Activated naive CD4-positive, alpha-beta T cell treated with anti-CD3 and anti-CD28 coated beads, Interleukin-2, amount 10 ng/mL, durations not matched to agents 7 days and 5 days (primary cell): ENCODE measurements around the gene PAOX.

ENCODE experiments used
- CTCF ChIA-PET: fragments of 350-600 bp; sonication (Branson Sonifier 250); formaldehyde crosslinking; loops from one replicate; lab custom pipeline; 2021; ENCODE audit warnings: antibody characterized with exemption; lab: Charles Lee
- DNase-seq: peaks from one replicate; pipeline ENCODE4 v3.0.0-alpha.2; 2020
- H3K27ac Mint-ChIP-seq: one replicate; pipeline ENCODE4 v1.8.0; 2021; ENCODE audit warnings: mild to moderate bottlenecking, moderate library complexity, mixed read lengths
- H3K27me3 Mint-ChIP-seq: one replicate; pipeline ENCODE4 v1.8.0; 2021; ENCODE audit warnings: mild to moderate bottlenecking, mixed read lengths
- H3K36me3 Mint-ChIP-seq: one replicate; pipeline ENCODE4 v1.8.0; 2021; ENCODE audit warnings: mixed read lengths
- H3K4me1 Mint-ChIP-seq: one replicate; pipeline ENCODE4 v1.8.0; 2021; ENCODE audit warnings: mixed read lengths
- H3K4me3 Mint-ChIP-seq: one replicate; pipeline ENCODE4 v1.8.0; 2021; ENCODE audit warnings: mild to moderate bottlenecking, moderate library complexity, mixed read lengths
- H3K9me3 Mint-ChIP-seq: one replicate; pipeline ENCODE4 v1.8.0; 2021; ENCODE audit warnings: mixed read lengths

The PAOX gene

GRCh38 chr10:133355266-133355665 is 23.8 kb upstream of the PAOX start:
- H3K27ac Mint-ChIP-seq, result no peak overlapping the region
- H3K36me3 Mint-ChIP-seq, result no peaks in the 10 kb centered on the region
- CTCF ChIA-PET, result no interaction called here
- H3K9me3 Mint-ChIP-seq, result no peaks in the 10 kb centered on the region
- DNase-seq, result no peak
- no peak overlapping the region for H3K4me3 Mint-ChIP-seq
- H3K4me1 Mint-ChIP-seq, result peaks cover 6% of the 10 kb centered on the region
- H3K27me3 Mint-ChIP-seq, result peaks cover 8% of the 10 kb centered on the region

GRCh38 chr10:133355991-133356390 is 23.1 kb upstream of the PAOX start:
- DNase-seq, result no peak
- H3K27ac Mint-ChIP-seq, result no peak overlapping the region
- peaks cover 6% of the 10 kb centered on the region for H3K4me1 Mint-ChIP-seq
- CTCF ChIA-PET, result interaction anchor here (1.3 kb wide), 1 partner anchor 27 kb away, joined by 3 read pairs; no protein-coding TSS in a partner anchor
- H3K27me3 Mint-ChIP-seq, result peaks cover 8% of the 10 kb centered on the region
- peak overlapping the region; percentile 63 for H3K4me3 Mint-ChIP-seq
- H3K36me3 Mint-ChIP-seq, result no peaks in the 10 kb centered on the region
- H3K9me3 Mint-ChIP-seq, result no peaks in the 10 kb centered on the region

GRCh38 chr10:133356549-133357284 is 22.3 kb upstream of the PAOX start:
- CTCF ChIA-PET, result interaction anchor here (1.3 kb wide), 1 partner anchor 28 kb away, joined by 3 read pairs; no protein-coding TSS in a partner anchor
- Mint-ChIP-seq H3K4me1 (peaks cover 6% of the 10 kb centered on the region), H3K27me3 (peaks cover 5% of the 10 kb centered on the region), H3K9me3 (no peaks in the 10 kb centered on the region), H3K27ac (no peak overlapping the region), H3K36me3 (no peaks in the 10 kb centered on the region), H3K4me3 (peak overlapping the region; percentile 73)
- no peak for DNase-seq

DNA sequence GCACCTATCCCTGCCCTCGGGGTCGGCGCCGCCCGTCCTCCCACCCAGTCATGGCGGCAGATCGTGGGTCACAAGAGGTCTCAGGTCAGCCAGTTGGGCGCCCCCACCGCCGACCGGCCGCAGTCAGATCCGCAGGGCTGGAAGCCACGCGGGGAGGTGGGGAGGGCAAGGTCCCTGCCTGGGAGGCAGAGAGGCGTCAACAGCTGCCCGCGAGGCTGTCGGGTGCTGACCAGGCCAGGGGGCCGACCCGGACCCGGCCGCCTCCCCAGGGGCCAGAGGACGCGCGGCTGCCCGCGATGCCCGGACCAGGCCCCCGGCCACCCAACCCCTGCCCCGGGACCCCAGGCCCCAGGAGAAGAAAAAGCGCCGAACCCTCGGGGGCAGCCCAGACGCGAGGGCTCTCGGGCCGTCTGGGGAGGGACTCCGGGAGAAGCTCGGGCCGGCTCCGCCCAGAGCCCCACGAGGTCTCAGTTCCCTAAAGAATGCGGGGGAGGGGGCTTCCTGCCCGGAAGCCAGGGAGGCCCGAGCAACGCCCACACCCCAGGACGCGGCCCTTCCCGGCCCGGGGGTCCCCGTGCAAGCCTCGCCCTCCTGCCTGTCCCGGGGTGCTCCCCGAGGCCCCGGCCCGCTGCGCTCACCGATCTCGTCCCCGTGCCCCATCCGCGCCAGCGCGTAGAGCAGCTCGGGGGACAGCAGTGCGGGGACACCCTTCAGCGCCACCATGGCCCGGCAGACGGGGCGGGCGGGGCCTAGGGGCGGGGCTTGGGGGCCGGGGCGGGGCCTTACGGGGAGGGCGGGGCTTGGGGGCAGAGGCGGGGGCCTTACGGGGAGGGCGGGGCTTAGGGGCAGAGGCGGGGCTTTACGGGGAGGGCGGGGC is 21.5 kb upstream of the PAOX start, which contains the start of gene FUOM:
TSS of gene FUOM (minus strand) at position 735 of the 877 bp plus-strand sequence. CDS start at position 723, 12 bp downstream.
- H3K4me3 Mint-ChIP-seq, result peak within 1 kb of the TSS; percentile 73

GRCh38 chr10:133358162-133358924 is 20.7 kb upstream of the PAOX start:
- Mint-ChIP-seq H3K4me3 (no peak overlapping the region), H3K27me3 (peaks cover 3% of the 10 kb centered on the region), H3K36me3 (no peaks in the 10 kb centered on the region), H3K27ac (no peak overlapping the region), H3K4me1 (peaks cover 6% of the 10 kb centered on the region), H3K9me3 (no peaks in the 10 kb centered on the region)
- no peak for DNase-seq
- CTCF ChIA-PET, result interaction anchor here (0.7 kb wide), 1 partner anchor 29 kb away, joined by 3 read pairs; no protein-coding TSS in a partner anchor

More for the DNA sequence above, 21.5 kb upstream of the PAOX start, which contains the start of gene FUOM:
- Mint-ChIP-seq H3K4me1 (peaks cover 6% of the 10 kb centered on the region), H3K27me3 (peaks cover 3% of the 10 kb centered on the region), H3K27ac (no peak within 1 kb of the TSS), H3K36me3 (no peaks in the 10 kb centered on the region), H3K9me3 (no peaks in the 10 kb centered on the region)
- CTCF ChIA-PET, result no interaction called here
- DNase-seq, result peak; percentile 83

DNA sequence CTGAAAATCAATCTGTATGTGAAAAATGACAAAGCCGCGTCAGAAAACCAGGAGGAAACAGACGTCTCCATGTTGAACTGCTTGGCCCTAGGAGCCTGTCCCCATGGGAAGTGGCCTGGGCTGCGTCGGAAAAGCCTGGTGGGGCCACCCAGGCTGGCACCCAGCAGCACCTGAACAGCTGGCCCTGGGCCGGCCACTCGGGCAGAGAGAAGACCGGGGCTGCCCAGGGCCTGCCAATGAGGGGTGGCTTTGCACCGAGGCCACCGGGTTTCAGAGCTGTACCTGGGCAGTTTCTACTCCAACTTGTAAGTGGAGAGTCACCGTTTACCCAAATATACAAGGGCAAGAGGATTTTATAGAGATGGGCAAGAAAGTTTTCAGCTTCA is 20.1 kb upstream of the PAOX start:
- H3K4me1 Mint-ChIP-seq, result peaks cover 6% of the 10 kb centered on the region
- peaks cover 3% of the 10 kb centered on the region for H3K27me3 Mint-ChIP-seq
- DNase-seq, result no peak
- H3K9me3 Mint-ChIP-seq, result no peaks in the 10 kb centered on the region
- no peaks in the 10 kb centered on the region for H3K36me3 Mint-ChIP-seq
- H3K4me3 Mint-ChIP-seq, result no peak overlapping the region
- H3K27ac Mint-ChIP-seq, result no peak overlapping the region
- CTCF ChIA-PET, result interaction anchor here (0.7 to 1.0 kb wide), 2 partner anchors 29 to 30 kb away, joined by 3 to 4 read pairs; no protein-coding TSS in a partner anchor

DNA sequence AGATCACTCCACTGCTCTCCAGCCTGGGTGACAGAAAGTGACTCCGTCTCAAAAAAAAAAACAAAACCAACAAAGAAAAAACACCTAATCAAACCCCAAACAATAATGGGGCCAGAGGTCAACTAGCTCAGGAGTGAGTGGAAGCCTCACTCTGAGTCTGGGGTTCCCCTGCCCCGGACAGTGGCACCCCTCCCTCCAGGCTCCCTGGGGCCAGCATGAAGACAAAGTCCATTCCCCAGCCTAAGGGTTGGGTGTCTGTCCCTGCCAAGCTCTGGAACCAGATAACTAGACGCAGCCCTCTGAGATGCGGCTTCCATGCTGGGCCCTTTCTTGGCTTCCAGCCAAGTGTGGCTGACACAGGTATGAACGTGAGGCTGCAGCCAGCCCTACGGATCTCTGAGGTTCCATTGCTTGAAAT is 19.5 kb upstream of the PAOX start:
- peaks cover 6% of the 10 kb centered on the region for H3K4me1 Mint-ChIP-seq
- H3K36me3 Mint-ChIP-seq, result peaks cover 2% of the 10 kb centered on the region
- no peak overlapping the region for H3K27ac Mint-ChIP-seq
- H3K27me3 Mint-ChIP-seq, result peaks cover 3% of the 10 kb centered on the region
- no peak overlapping the region for H3K4me3 Mint-ChIP-seq
- DNase-seq, result no peak
- CTCF ChIA-PET, result interaction anchor here (1.0 kb wide), 1 partner anchor 30 kb away, joined by 4 read pairs; no protein-coding TSS in a partner anchor
- H3K9me3 Mint-ChIP-seq, result no peaks in the 10 kb centered on the region

- no peaks in the 10 kb centered on the region for H3K9me3 Mint-ChIP-seq
- H3K27me3 Mint-ChIP-seq, result peaks cover 3% of the 10 kb centered on the region
- CTCF ChIA-PET, result interaction anchor here (1.0 kb wide), 1 partner anchor 31 kb away, joined by 4 read pairs; no protein-coding TSS in a partner anchor
- DNase-seq, result no peak
- H3K36me3 Mint-ChIP-seq, result peaks cover 5% of the 10 kb centered on the region
- H3K4me3 Mint-ChIP-seq, result no peak overlapping the region
- peaks cover 6% of the 10 kb centered on the region for H3K4me1 Mint-ChIP-seq
- no peak overlapping the region for H3K27ac Mint-ChIP-seq
Measured at GRCh38 chr10:133359972-133360610, 19.0 kb upstream of the PAOX start.

DNA sequence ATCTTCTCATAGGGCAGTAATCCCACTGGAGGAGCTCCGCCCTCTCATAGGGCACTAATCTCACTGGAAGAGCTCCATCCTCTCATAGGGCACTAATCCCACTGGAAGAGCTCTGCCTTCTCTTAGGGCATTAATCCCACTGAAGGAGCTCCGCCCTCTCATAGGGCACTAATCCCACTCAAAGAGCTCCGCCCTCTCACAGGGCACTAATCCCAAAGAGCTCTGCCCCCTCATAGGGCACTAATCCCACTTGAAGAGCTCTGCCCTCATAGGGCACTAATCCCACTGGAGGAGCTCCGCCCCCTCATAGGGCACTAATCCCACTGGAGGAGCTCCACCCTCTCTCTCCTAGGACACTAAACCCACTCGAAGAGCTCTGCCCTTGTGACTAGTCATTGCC is 17.8 kb upstream of the PAOX start:
- Mint-ChIP-seq H3K27me3 (peaks cover under 1% of the 10 kb centered on the region), H3K36me3 (peaks cover 7% of the 10 kb centered on the region), H3K4me1 (peaks cover 3% of the 10 kb centered on the region), H3K4me3 (no peak overlapping the region), H3K9me3 (no peaks in the 10 kb centered on the region), H3K27ac (no peak overlapping the region)
- CTCF ChIA-PET, result interaction anchor here (1.0 kb wide), 1 partner anchor 8 kb away, joined by 3 read pairs; no protein-coding TSS in a partner anchor
- DNase-seq, result no peak

- CTCF ChIA-PET, result interaction anchor here (1.0 kb wide), 1 partner anchor 7 kb away, joined by 3 read pairs; no protein-coding TSS in a partner anchor
- DNase-seq, result no peak
- Mint-ChIP-seq H3K27ac (no peak overlapping the region), H3K4me3 (no peak overlapping the region), H3K4me1 (peaks cover 3% of the 10 kb centered on the region), H3K27me3 (no peaks in the 10 kb centered on the region), H3K36me3 (peaks cover 7% of the 10 kb centered on the region), H3K9me3 (no peaks in the 10 kb centered on the region)
Measured at GRCh38 chr10:133361773-133362441, 17.2 kb upstream of the PAOX start.

DNA sequence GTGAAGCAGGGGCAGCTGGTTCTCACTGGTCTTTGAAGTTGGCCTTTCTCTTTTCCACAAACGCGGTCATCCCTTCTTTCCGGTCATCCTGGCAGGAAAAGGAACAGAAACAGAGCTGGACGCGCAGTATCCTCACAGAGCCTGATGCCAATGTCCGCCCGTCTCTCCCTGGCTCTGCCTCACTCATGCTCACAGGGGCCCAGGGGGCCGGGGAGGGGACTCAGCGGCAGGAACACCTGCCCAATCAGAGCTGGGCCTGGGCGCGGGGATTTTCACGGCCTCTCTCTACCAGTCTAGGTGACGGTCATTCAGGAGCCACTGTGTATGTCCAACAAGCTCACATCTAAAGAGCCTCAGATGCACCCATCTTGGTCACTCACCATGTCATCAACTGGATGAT is 16.2 kb upstream of the PAOX start:
- Mint-ChIP-seq H3K9me3 (no peaks in the 10 kb centered on the region), H3K36me3 (peaks cover 10% of the 10 kb centered on the region), H3K27me3 (no peaks in the 10 kb centered on the region), H3K4me3 (no peak overlapping the region), H3K4me1 (no peaks in the 10 kb centered on the region), H3K27ac (no peak overlapping the region)
- CTCF ChIA-PET, result no interaction called here
- DNase-seq, result no peak

GRCh38 chr10:133364645-133365431 is 14.2 kb upstream of the PAOX start:
- no peak for DNase-seq
- CTCF ChIA-PET, result no interaction called here
- Mint-ChIP-seq H3K27me3 (no peaks in the 10 kb centered on the region), H3K4me1 (no peaks in the 10 kb centered on the region), H3K36me3 (peaks cover 17% of the 10 kb centered on the region), H3K27ac (no peak overlapping the region), H3K4me3 (no peak overlapping the region), H3K9me3 (no peaks in the 10 kb centered on the region)
